Ovary (tissue), 3 donors: ENCODE measurements around the gene EMP3.

Source experiments
- POLR2A ChIP-seq: fragments of 450-650 bp; IDR thresholded peaks from one replicate; pipeline ENCODE4 v1.6.1; 2017; ENCODE audit warnings: antibody characterized with exemption, mild to moderate bottlenecking, moderate library complexity
- TF ChIP-seq, protein P1 (sequence below), 3 donors: fragments of 450-650 bp in 2 of 3; fragments of 200-600 bp in 1 of 3; IDR thresholded peaks; one replicate each; pipeline versions ENCODE4 v1.5.1 to v1.8.0; 2016 to 2022; ENCODE audit warnings: antibody characterized with exemption in 3 of 3, mild to moderate bottlenecking in 1 of 3
- donor health status: DM: no; HTN: no; CAD: no.

DNA sequence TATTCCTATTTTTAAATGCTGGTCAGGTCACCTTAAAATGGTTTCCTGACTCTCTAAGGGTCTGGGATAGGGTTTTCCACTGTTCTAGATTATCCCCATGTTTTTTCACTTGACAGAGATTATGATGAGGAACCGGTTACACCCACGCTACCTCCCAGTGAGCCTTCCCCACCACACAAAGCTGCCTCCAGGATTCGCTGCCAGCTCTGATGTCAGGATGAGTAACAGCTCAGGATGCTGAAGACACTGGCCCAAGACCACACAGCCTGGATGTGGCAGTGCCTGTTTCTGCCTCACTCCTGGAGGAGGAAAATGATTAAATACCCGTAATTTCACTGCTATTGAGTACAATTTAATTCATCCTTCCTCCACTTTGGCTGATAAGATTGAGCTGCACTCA, 32.6 kb upstream of the EMP3 start:
- TF ChIP-seq, protein P1, sequence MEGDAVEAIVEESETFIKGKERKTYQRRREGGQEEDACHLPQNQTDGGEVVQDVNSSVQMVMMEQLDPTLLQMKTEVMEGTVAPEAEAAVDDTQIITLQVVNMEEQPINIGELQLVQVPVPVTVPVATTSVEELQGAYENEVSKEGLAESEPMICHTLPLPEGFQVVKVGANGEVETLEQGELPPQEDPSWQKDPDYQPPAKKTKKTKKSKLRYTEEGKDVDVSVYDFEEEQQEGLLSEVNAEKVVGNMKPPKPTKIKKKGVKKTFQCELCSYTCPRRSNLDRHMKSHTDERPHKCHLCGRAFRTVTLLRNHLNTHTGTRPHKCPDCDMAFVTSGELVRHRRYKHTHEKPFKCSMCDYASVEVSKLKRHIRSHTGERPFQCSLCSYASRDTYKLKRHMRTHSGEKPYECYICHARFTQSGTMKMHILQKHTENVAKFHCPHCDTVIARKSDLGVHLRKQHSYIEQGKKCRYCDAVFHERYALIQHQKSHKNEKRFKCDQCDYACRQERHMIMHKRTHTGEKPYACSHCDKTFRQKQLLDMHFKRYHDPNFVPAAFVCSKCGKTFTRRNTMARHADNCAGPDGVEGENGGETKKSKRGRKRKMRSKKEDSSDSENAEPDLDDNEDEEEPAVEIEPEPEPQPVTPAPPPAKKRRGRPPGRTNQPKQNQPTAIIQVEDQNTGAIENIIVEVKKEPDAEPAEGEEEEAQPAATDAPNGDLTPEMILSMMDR (IDR thresholded peaks at IDR 0.05), result no peak
- no peak for TF ChIP-seq POLR2A
